Ishikawa (cell line): ENCODE data around the gene SPATA16.

Experiments
- CEBPB ChIP-seq: IDR thresholded peaks from 2 replicates; pipeline ENCODE4 v1.6.1; 2012
- CREB1 ChIP-seq: IDR thresholded peaks from 2 replicates; pipeline ENCODE4 v1.6.1; 2012; ENCODE audit warnings: low read depth
- EGR1 ChIP-seq: IDR thresholded peaks from 2 replicates; pipeline ENCODE4 v1.6.1; 2012
- EP300 ChIP-seq: IDR thresholded peaks from 2 replicates; pipeline ENCODE4 v1.6.1; 2012; ENCODE audit warnings: borderline replicate concordance
- FOXM1 ChIP-seq: IDR thresholded peaks from 2 replicates; pipeline ENCODE4 v1.6.1; 2012; ENCODE audit warnings: low read depth, borderline replicate concordance
- RAD21 ChIP-seq: IDR thresholded peaks from 2 replicates; pipeline ENCODE4 v1.6.1; 2012; ENCODE audit warnings: low read depth
- TAF1 ChIP-seq: IDR thresholded peaks from 2 replicates; pipeline ENCODE4 v1.6.1; 2012; ENCODE audit warnings: low read depth, mild to moderate bottlenecking
- TEAD4 ChIP-seq: IDR thresholded peaks from 2 replicates; pipeline ENCODE4 v1.6.1; 2012
- ZBTB7A ChIP-seq: IDR thresholded peaks from 2 replicates; pipeline ENCODE4 v1.6.1; 2012; ENCODE audit warnings: low read depth
- TF ChIP-seq, protein P1 (sequence below): IDR thresholded peaks from 2 replicates; pipeline ENCODE4 v1.6.1; 2012; ENCODE audit warnings: low read depth, mild to moderate bottlenecking

DNA sequence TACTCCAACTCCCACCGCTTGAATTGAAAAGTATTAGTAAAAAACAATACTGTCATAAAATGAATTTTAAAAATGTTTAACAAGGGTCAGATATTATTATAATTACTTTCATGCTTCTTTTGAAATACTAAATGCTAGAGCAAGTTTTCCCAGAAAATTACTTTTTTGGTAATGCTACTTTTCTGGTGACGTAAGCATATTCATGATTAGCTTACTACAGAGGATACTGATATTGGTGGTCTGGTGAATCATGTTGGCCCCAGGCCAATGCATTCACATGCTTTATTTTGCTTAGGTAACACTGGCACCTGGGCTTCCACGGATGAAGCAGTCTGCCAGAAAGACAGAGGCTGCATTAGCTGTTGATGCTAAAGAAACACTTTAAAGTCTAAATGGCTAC, 12.4 kb downstream of the SPATA16 start:
- TF ChIP-seq TAF1 (no peak), CEBPB (no peak), EP300 (no peak), FOXM1 (no peak), TEAD4 (no peak), ZBTB7A (no peak), EGR1 (no peak), CREB1 (no peak), RAD21 (no peak)
- TF ChIP-seq, protein P1, sequence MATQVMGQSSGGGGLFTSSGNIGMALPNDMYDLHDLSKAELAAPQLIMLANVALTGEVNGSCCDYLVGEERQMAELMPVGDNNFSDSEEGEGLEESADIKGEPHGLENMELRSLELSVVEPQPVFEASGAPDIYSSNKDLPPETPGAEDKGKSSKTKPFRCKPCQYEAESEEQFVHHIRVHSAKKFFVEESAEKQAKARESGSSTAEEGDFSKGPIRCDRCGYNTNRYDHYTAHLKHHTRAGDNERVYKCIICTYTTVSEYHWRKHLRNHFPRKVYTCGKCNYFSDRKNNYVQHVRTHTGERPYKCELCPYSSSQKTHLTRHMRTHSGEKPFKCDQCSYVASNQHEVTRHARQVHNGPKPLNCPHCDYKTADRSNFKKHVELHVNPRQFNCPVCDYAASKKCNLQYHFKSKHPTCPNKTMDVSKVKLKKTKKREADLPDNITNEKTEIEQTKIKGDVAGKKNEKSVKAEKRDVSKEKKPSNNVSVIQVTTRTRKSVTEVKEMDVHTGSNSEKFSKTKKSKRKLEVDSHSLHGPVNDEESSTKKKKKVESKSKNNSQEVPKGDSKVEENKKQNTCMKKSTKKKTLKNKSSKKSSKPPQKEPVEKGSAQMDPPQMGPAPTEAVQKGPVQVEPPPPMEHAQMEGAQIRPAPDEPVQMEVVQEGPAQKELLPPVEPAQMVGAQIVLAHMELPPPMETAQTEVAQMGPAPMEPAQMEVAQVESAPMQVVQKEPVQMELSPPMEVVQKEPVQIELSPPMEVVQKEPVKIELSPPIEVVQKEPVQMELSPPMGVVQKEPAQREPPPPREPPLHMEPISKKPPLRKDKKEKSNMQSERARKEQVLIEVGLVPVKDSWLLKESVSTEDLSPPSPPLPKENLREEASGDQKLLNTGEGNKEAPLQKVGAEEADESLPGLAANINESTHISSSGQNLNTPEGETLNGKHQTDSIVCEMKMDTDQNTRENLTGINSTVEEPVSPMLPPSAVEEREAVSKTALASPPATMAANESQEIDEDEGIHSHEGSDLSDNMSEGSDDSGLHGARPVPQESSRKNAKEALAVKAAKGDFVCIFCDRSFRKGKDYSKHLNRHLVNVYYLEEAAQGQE: no peak
